HG02642 (cell line): ENCODE data around the gene POLE.

ENCODE experiments used
- ATAC-seq: cut with Tn5 transposase; IDR thresholded peaks from one replicate; pipeline ENCODE4 v1.9.1; 2021; ENCODE audit warnings: mild to moderate bottlenecking; ENCODE audit not compliant: unreplicated experiment, poor library complexity

POLE gene

DNA sequence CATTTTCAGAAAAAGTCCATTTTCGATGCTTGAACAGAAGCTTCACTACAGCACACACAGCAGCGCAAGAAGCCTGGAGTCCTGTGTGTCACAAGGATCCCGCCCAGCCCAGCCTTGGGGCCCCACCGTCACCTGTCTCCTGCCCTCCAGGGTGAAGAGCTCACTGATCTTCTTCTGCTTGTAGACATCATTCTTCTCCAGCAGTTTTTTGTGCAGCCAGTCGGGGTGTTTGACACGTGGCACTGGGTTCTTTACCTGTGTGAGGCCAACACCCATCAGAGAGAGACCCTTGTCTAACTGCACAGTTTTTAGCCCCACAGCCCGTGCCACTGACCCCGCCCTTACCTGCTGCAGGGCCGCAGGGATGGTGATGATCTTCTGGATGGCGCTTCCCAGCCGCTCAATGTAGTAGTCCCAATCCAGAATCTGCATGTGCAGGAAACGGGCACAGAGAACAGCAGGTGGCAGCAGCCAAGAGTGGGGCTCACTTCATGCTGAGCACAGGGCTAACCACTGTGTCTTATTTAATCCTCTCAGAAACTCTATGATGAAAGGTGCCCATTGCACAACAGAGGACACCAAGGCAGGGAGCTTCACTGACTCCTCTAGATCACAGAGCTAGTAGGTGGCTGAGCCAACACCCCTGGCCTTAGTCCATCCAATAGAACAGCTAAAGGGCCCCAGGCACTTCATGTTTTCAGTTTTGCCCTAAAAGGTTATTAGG lies 30.0 kb downstream of the POLE start:
- no peak for ATAC-seq

DNA sequence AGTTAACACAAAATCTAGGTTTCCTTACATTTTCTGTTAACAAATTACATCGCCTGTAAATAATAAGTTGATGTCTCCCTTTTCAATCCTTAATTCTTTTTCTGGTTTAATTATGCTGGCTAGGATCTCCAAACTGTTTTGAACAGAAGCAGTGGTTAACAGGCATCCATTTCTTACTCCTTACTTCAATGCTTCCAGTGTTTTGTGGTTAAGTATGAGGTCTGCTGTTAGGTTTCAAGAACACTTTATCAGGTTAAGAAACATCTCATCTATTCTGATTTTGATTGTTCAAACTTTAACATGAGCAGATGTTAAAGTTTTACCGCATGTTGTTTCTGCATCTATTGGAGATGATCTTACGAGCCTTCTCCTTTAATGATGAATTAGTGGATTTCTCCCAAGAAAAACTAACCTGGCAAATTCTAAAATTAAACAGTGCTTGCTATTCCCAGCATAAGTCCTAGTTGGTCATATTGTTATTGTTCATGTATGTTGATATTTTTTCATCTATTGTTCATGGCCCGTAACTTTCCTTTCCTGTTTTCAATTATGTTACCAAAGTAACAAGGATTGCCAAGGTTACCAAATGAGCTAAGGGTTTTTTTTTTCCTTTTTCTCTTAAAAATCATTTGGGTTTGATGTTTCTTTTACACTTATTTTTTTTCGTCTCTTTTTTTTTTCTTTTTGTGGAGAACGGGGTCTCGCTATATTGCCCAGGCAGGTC lies 33.4 kb downstream of the POLE start:
- ATAC-seq, result no peak

DNA sequence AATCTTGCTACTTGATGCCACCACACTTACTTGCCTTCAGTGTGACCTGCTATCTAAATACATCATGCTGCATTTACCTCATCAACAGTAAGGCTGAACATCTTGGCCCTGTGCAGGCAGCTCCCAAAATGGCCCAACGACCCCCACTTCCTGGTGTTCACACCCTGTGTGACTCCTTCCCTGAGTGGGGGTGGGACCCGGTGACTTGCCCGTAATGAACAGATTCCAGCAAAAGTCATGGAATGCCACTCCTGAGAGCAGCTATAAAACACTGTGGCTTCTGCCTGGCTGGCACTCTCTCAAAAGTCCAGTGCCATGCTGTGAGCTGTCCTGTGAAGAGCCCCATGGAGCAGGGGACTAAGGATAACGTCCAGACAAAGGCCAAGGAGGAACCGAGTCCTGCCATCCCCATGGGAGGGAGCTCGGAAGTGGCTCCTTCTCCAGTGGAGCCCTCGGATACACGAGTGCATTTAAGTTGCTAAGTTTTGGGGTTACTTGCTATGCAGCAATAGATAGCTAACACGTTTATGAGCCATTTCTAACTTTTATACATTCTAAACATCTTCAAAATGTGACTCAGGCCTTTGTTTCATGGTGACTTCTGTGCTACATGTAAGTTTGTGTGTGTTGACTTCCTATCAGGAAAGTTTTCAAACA lies 35.6 kb downstream of the POLE start:
- ATAC-seq, result no peak

DNA sequence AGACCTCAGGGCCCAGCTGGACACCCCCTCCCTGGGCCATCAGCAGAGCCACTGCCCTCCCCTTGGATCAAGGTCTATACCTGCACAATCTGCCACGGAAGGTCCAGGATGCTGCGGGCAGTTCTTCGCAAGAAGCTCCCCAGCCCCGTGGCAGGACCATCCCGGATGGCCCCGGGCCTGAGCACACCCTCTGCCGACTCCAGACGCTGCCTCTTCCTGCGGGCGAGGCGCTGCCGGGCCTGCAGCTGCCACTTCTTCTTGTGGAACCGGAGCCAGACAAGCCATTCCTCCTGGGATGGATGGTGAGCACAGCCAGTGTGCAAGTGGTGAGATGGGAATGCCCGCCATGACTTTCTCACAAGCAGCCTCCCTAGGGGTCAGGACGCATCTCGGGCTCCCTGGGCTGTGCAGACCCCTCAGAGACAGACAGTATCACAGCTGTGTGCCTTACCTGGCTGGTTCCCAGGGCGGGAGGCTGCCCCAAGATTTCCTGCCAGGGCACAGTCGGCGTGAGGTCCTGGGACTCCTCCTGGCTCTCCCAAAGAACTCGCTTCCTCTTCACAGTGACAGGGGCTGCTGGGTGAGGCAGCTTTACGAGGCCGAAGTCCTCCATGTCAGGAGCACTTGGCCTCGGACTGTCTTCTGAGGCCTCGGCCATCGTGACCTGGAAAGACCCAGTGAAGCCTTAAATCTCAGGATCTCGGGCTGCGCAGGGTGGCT lies 37.8 kb downstream of the POLE start:
- no peak for ATAC-seq

DNA sequence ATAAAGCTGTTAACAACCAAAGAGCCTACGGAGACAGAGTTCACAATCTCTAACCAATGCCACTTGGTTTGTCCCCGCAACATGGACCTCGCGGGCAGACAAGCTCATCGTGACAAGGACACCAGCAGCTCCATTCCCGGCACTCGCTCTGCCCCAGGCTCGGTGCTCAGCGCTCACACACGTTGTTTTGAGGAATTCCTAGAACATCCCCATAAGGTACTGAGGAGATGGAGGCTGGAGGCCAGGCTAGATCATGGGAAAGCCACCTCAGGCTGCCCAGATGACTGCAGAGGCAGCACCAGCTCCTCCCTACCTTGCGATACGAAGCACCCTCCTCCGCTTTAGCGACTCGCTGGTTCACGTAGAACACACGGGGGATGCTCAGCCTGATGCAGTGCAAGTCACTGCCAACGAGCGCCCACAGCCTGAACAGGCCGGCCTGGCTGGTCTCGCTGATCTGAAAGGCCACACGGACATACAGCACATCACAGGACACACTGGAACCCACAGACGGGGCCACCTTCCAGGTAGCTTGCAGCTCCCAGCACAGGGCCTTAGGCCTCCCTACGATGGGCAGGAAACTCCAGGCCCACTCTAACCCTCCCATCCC lies 38.4 kb downstream of the POLE start:
- no peak for ATAC-seq

DNA sequence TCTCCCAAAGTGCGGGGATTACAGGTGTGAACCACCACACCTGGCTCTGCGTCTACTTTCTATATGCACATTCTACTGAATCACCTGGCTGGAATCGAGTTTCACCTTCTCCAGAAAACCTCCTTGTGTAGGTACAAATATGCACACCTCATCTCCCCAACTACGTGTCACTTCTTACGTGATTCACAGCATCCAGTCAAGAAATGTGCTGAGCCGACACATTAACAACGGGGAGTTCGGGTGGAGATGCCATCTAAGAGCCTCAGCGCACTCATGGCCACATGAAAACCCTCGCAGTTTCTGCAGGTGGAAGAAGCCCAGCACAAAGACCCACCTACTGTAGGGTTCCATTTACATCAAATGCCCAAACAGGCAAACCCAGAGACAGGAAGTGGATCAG lies 39.3 kb downstream of the POLE start:
- ATAC-seq, result no peak

DNA sequence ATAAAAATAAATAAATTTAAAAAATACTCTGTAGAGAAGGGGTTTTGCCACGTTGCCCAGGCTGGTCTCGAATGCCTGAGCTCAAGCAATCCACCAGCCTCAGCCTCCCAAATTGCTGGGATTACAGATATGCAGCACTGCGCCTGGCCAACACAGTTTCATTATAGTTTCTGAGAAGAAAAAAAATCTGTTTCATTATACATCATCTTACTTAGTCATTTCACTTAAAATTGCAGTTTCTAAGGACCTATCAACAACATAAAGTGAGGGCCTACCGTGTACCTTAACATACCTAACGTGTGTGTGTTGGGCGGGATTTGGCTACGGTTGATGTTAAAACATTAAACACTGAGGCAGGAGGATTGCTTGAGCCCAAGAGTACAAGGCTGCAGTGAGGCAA lies 40.3 kb downstream of the POLE start:
- no peak for ATAC-seq

DNA sequence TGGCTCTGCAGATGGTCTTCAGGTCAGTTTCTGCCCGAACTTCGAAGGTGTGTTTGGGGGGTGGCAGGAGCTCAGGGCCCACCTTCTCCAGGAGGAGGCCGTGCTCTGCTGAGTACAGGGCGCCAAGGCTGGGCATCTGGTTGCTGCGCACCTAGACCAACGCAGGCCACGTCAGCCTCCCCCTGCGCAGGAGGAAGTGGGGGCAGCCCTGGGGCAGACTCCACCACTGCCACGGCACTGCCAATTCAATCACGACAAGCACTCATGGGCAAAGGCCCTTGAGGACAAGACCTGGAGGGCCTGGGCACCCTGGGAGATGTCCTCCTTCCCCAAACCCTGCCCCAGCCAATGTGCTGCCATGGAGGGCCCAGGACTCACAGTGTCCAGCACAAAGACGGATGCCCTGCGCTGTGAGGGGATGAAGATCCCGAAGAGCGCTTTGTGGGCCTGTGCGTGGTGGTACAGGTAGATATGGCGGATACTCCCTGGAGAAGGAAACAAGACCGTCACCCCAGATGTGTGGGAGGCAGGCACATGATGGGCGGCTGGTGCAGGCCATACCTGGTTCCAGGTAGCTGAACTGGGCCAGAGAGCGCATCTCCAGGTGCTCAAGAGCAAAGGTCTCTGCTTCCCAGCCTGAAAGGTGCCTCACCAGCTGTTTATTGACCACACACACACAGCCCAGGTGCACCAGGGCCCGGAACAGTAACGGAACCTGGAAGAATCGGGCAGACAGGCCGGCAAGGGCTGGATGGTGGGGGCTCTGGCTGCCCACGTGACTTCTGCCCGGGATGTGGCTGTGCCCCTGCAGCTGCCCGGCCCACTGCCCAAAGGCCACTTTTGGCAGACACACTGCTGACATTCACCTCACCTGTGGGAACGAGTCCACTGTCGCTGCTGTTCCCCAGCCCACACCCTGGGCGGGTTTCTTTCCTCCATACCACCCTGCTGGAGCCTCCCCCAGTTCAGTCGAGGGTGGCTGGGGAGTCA lies 44.0 kb downstream of the POLE start:
- no peak for ATAC-seq

DNA sequence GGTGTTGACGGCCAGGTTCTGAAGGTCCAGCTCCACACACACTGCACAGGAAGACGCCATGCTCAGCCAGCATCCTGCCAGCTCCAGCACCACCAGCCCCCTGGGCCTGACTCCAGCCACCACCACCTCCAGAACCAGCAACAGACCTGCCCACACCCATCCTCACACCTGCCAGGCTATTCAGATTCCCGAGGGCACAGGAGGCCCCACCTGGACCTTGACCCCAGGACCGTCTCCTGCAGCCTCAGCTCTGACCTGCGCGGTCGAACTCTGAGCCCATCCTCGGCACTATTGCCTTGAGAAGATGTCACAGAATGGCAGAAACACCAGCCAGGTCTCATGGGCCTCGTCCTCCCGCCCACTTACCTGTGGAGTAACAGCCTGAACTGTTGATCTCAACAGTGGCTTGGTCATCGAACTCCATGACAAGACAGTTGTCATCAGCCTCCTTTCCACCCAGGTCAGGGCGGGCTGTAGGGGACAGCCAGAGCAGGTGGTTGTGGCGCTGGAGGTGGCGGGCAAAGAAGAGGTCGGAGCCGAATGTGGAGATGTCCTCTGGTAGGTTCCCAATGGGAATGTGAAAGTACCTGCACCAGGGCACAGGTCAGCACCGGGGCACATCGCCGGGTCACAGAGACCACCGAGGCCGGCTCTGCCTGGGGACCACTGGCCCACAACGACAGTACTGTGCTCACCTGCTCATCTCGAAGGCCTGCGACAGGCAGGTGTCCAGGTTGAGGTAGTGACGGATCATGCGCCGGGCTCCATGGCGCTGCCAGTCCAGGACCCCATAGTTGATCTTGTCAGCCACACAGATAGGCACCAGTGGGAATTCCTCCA lies 45.1 kb downstream of the POLE start:
- ATAC-seq, result no peak

DNA sequence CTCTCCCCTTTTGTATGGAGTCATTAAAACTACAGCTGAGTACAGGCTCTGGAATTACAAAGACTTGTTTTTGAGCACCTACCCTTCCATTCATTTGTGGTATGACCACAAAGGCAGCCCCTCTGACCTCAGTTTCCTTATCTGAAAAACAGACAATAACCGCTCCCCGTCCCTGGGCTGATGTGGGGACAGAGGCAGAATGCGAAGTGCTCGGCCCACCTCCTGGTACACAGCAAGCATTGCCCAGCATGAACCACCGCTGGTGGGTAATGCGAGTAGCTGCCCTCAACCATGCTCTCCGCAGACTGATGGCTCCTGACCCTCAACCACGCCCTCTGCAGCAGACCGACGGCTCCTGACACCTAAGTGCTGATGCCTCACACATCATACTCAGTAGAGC lies 46.2 kb downstream of the POLE start:
- ATAC-seq, result no peak

DNA sequence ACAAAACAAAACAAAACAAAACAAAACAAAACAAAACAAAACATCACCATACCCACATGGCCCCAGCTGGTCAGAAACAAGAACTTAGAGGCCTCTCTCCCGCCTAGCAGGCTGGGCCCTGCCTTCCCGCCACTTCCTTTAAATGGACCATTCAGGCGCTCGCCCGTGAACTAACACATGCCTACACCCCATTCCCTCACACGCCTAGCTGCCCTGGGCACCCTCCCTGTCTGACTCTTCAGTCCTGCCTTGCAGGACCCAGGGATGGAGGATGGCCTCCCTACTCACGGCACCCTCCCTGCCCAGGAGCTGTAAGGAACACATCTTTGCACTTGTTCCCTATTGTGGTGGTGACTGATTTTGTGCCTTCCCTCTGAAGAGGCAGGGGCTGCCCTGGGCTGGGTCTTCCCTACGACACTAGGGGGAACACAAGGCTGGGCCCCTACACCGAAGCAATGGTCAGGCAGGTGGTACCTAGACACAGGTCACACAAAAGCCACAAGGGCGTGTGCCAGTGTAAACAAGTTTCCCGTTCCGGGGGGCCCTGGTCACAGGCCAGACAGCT lies 47.1 kb downstream of the POLE start:
- no peak for ATAC-seq

DNA sequence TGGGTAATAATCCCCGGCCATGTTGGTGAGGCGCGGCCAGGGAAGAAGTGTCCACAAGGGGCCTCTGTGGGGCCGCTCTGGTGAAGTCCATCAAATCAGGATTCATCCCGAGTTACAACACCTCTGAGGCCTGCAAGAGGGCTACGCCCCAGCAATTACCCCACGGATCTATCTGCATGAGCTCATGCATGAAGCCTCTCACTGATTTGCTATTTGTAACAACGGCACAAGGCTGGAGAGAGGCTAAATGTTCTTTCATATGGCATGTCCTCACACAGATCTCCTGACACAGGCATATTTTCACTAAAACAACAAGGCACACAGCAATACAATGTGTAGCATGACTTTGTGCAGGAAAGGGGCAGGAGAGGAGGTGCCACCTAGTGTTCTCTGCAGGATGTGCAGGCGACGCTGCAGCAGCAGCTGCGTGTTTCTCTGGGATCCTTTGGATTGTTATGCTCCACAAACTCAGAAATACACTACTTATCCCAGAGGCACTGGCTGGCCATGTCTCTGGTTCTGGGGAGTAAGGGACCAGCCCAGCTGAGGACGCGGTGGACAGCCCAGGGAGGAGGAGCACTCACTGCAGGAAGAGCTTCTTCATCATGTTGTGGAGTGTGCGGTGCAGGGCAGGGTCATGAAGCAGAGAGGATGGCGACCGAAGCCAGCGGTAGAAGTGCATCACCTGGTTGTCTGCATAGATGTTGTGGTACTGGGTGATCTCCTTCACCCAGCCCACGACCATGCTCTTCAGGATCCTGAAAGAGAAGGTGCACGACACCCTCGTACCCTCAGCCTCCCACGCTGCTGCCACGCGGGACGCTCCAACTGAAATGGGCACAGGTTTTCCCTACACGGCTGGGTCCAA lies 48.4 kb downstream of the POLE start:
- ATAC-seq, result no peak

DNA sequence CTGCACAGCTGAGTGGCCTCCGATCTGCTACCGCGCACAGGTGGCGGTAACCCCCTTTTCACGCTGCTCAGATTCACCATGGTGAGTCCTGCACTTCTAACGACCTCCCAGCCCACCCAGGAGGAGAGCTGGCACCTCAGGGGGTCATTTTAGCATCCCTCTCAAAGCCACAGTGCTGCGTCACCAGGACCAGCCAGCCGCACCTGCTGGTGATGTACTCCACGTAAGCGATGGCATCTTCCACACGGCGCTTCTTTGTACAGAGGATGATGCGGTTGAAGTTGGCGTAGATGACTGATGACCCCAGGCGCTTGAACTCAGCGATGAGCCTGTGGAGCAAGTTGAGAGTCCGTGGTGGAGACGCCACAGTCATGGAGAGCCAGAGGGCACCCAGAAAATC lies 49.3 kb downstream of the POLE start:
- no peak for ATAC-seq

DNA sequence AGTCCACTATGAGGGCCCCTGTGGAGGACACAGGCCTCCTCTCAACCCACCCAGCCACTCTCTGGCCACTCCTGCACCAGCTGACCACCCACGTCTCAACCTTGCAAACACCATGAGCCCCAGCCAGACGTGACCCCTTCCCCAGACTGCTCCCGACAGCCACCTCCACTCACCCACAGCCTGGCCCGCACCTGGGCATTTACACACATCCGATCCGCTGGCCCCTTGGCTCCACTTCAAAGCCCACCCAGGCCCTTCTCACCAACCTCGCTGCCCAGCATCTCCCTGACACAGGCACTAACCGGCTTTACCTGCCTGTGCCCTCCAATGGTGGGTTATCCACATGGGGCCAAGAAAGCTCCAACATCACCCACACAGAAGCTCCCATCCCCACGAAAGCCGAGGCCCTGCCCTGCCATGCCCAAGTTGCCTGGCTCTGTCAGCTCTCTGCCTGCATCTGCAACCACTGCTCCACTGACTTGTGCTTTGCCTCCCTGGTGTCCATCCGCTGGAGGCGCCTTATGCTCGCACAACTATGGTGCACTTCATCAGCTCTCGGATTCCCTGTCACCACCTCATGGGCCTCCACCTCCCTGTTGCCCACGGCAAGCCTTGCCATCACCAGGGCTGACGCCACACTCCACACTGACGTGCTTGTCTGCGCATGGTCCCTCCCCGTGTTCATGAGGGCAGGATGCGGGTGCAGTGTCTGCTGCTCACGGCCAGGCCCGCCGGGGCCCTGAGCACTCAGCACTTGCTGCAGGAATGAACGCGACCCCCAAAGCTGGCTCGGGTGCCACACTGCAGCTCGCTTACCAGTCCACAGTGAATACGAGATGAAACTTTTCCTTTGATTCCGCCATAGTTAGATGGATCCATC lies 51.8 kb downstream of the POLE start:
- ATAC-seq, result no peak

DNA sequence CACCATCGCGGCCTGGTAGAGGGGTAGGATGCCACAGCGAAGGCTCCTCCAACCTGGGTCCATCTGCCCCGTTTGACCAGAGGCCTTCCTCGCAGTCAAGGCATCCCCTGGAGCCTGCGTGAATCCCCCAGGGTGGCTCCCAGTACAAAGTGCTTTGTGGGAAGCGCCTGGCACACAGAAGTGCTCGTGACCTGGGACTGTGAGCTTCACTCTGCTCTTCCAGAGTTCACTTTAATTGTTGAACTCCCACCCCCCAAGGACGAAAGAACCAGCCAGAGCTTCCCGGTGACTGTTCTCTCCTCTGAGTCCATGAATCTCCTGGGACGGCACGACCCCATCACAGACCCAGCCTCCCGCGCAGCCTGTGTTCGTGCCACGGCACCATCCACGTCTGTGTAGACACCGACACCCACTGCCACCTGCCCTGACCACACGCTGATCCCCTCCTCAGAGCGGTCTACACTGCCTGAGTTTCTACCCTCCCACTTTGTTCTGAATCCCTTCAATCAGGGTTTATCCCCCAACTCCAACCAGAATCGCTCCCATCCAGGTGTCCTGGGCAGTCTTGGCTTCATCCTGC lies 52.6 kb downstream of the POLE start:
- no peak for ATAC-seq

DNA sequence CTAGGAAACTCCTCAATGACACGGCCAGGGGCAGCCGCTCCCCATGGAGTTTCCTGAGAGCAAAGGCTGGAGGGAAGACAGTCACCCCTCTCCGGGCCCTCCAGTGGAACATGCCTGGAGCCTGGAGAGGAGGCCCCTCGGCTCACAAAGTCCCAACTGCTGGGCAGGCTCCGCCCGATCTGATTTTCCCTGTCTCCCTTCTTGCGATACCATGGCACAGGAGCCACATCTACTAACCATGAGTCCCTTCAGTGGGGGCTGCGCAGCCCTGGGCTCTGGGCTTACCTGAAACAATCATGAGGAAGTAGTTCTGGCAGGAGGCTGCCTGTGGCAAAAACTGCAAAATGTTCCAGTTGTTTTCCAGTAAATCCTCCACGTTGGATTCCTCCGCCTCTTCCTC lies 53.2 kb downstream of the POLE start:
- ATAC-seq, result no peak
